ENCODE measurements around the gene TMCC1.

- TF ChIP-seq FOXM1 (IDR thresholded peaks at IDR 0.05; ENCODE audit: borderline replicate concordance) (no peak), BHLHE40 (IDR thresholded peaks at IDR 0.05; ENCODE audit: borderline replicate concordance) (no peak), ELF4 (IDR thresholded peaks at IDR 0.05) (no peak), PKNOX1 (IDR thresholded peaks at IDR 0.05) (no peak), ZNF384 (IDR thresholded peaks at IDR 0.05) (no peak), HDGF (IDR thresholded peaks at IDR 0.05; ENCODE audit: borderline replicate concordance) (no peak), NFRKB (IDR thresholded peaks at IDR 0.05) (no peak), SP1 (IDR thresholded peaks at IDR 0.05) (no peak), ARNT (IDR thresholded peaks at IDR 0.05) (no peak), SUZ12 (IDR thresholded peaks at IDR 0.05) (no peak), LEF1 (IDR thresholded peaks at IDR 0.05; ENCODE audit: borderline replicate concordance) (no peak), FOXA1 (IDR thresholded peaks at IDR 0.05) (no peak), FOXK2 (IDR thresholded peaks at IDR 0.05) (no peak), TARDBP (IDR thresholded peaks at IDR 0.05) (no peak)
These were observed 276.8 kb downstream of the TMCC1 start for GRCh38 chr3:129616713-129617112.
